Endodermal cell (in vitro differentiated cells): ENCODE measurements around the gene IL13RA1. TPM values are rescaled to one million over a fixed set of nuclear protein-coding genes. Genes with fewer than 3 reads are reported as not detected.
"Not testable (repeated sequence)": the region's sequence is repeated elsewhere in the genome, so short reads cannot be mapped to it uniquely, and the experiment has no call there.

ENCODE experiments used
- DNase-seq: peaks from one replicate; pipeline ENCODE4 v3.0.0-alpha.2; 2017
- H3K27ac ChIP-seq: 2 replicates; pipeline ENCODE4 v1.5.1; 2013; ENCODE audit warnings: mild to moderate bottlenecking, low read depth, low read length, moderate library complexity
- H3K27me3 ChIP-seq: 2 replicates; pipeline ENCODE4 v1.6.1; 2013; ENCODE audit warnings: mild to moderate bottlenecking, low read length, moderate library complexity; ENCODE audit not compliant: insufficient read depth, control insufficient read depth, poor library complexity, severe bottlenecking
- H3K36me3 ChIP-seq: 2 replicates; pipeline ENCODE4 v1.7.0; 2013; ENCODE audit warnings: mild to moderate bottlenecking, low read length, moderate library complexity; ENCODE audit not compliant: control insufficient read depth, insufficient read depth
- H3K4me1 ChIP-seq: one replicate; pipeline ENCODE4 v1.7.0; 2013; ENCODE audit warnings: low read length; ENCODE audit not compliant: control insufficient read depth, insufficient read depth
- H3K4me3 ChIP-seq: 2 replicates; pipeline ENCODE4 v1.5.1; 2013; ENCODE audit warnings: mild to moderate bottlenecking, low read length, moderate library complexity
- H3K9ac ChIP-seq: 2 replicates; pipeline ENCODE4 v1.6.1; 2013; ENCODE audit warnings: mild to moderate bottlenecking, low read length, moderate library complexity; ENCODE audit not compliant: poor library complexity, severe bottlenecking; ENCODE audit errors: extremely low read depth
- H3K9me3 ChIP-seq: 2 replicates; pipeline ENCODE4 v1.6.1; 2013; ENCODE audit warnings: mild to moderate bottlenecking, low read length, moderate library complexity; ENCODE audit not compliant: control insufficient read depth
- H3K27ac Mint-ChIP-seq: 2 replicates; pipeline ENCODE4 v1.8.0; 2020; ENCODE audit warnings: mixed read lengths
- H3K27me3 Mint-ChIP-seq: 2 replicates; pipeline ENCODE4 v1.8.0; 2021; ENCODE audit warnings: mild to moderate bottlenecking, mixed read lengths; ENCODE audit not compliant: insufficient read depth
- H3K36me3 Mint-ChIP-seq: 2 replicates; pipeline ENCODE4 v1.8.0; 2020; ENCODE audit warnings: low read depth, mixed read lengths
- H3K4me1 Mint-ChIP-seq: 2 replicates; pipeline ENCODE4 v1.8.0; 2020; ENCODE audit warnings: mixed read lengths
- H3K4me3 Mint-ChIP-seq: 2 replicates; pipeline ENCODE4 v1.8.0; 2020; ENCODE audit warnings: mild to moderate bottlenecking, moderate library complexity, mixed read lengths
- H3K9me3 Mint-ChIP-seq: 2 replicates; pipeline ENCODE4 v1.8.0; 2020; ENCODE audit warnings: mild to moderate bottlenecking, mixed read lengths
- CTCF ChIP-seq: fragments of 200-600 bp; sonication (generic); conservative IDR thresholded peaks from 2 replicates; pipeline ENCODE4 v1.5.0; 2021; ENCODE audit warnings: antibody characterized with exemption, mild to moderate bottlenecking
- whole genome bisulfite sequencing, 2 experiments: methylation state at CpG; one replicate each; pipeline versions ENCODE4 v1.1.5 to v1.1.7; 2013; ENCODE audit warnings: missing lambda C conversion rate in 2 of 2, mixed read lengths in 1 of 2; ENCODE audit not compliant: insufficient coverage in 1 of 2, insufficient read length in 1 of 2; 5-methylcytosine and 5-hydroxymethylcytosine counted together
- total RNA-seq, 2 donors: library from RNA; stranded (reverse); fragmentation: NEBNext Ultra II Directional in 1 of 2; extraction: Animal tissue kit (Norgen Biotek cat#: 25700) in 1 of 2; gene quantifications; 2 replicates in 1 of 2; 3 replicates in 1 of 2; pipeline ENCODE4 v1.2.1, GENCODE V29; 2021

IL13RA1 gene
- total RNA-seq, 2 donors from 2014 or later: 27.8 to 32.9 TPM

GRCh38 chrX:118706681-118707080, 20.7 kb upstream of the IL13RA1 start:
- H3K4me1 ChIP-seq: no peaks in the 10 kb centered on the region
- Mint-ChIP-seq H3K36me3 (peaks cover 2% of the 10 kb centered on the region), H3K9me3 (peaks cover 60% of the 10 kb centered on the region), H3K27ac (no peak overlapping the region), H3K4me1 (no peaks in the 10 kb centered on the region), H3K4me3 (no peak overlapping the region), H3K27me3 (no peaks in the 10 kb centered on the region)
- H3K27ac ChIP-seq: no peak overlapping the region
- 94% methylated on average over 4 of the region's 4 CpGs; no CpG with 5 or more reads in 1 of the 2 experiments for WGBS, 2 experiments
- H3K9ac ChIP-seq: no peak overlapping the region
- H3K4me3 ChIP-seq: no peak overlapping the region
- no peaks in the 10 kb centered on the region for H3K36me3 ChIP-seq
- DNase-seq: no peak
- TF ChIP-seq CTCF: no peak
- H3K9me3 ChIP-seq: no peaks in the 10 kb centered on the region
- H3K27me3 ChIP-seq: no peaks in the 10 kb centered on the region

- 100% methylated on average over 1 of the region's 1 CpG; no CpG with 5 or more reads in 1 of the 2 experiments for WGBS, 2 experiments
- DNase-seq: no peak
- no peak overlapping the region for H3K4me3 Mint-ChIP-seq
- H3K27me3 Mint-ChIP-seq: no peaks in the 10 kb centered on the region
- H3K27ac Mint-ChIP-seq: no peak overlapping the region
- no peak overlapping the region for H3K27ac ChIP-seq
- H3K4me1 ChIP-seq: no peaks in the 10 kb centered on the region
- no peaks in the 10 kb centered on the region for H3K36me3 ChIP-seq
- TF ChIP-seq CTCF: no peak
- H3K9me3 ChIP-seq: no peaks in the 10 kb centered on the region
- H3K4me1 Mint-ChIP-seq: no peaks in the 10 kb centered on the region
- no peaks in the 10 kb centered on the region for H3K27me3 ChIP-seq
- no peaks in the 10 kb centered on the region for H3K36me3 Mint-ChIP-seq
- no peak overlapping the region for H3K4me3 ChIP-seq
- H3K9me3 Mint-ChIP-seq: peaks cover 51% of the 10 kb centered on the region
- no peak overlapping the region for H3K9ac ChIP-seq
These were observed 12.9 kb upstream of the IL13RA1 start for GRCh38 chrX:118714521-118714920.

GRCh38 chrX:118715917-118716316, 11.5 kb upstream of the IL13RA1 start:
- H3K36me3 ChIP-seq, H3K36me3 Mint-ChIP-seq, H3K27ac Mint-ChIP-seq, H3K4me1 Mint-ChIP-seq, DNase-seq, H3K4me3 Mint-ChIP-seq, H3K9ac ChIP-seq, H3K4me1 ChIP-seq, H3K27ac ChIP-seq, H3K4me3 ChIP-seq, H3K27me3 Mint-ChIP-seq, H3K27me3 ChIP-seq, H3K9me3 ChIP-seq: not testable (repeated sequence)
- H3K9me3 Mint-ChIP-seq: peaks cover 48% of the 10 kb centered on the region
- 86 to 89% methylated on average over 4 to 14 of the region's 14 CpGs for WGBS, 2 experiments

GRCh38 chrX:118716833-118717232, 10.6 kb upstream of the IL13RA1 start:
- not testable (repeated sequence) for H3K27ac Mint-ChIP-seq, H3K4me3 Mint-ChIP-seq

More at GRCh38 chrX:118716833-118717232, 10.6 kb upstream of the IL13RA1 start:
- not testable (repeated sequence) for H3K36me3 ChIP-seq, H3K27me3 Mint-ChIP-seq, H3K4me1 Mint-ChIP-seq, H3K4me3 ChIP-seq, H3K36me3 Mint-ChIP-seq, DNase-seq, H3K9ac ChIP-seq, H3K4me1 ChIP-seq, H3K27me3 ChIP-seq, H3K27ac ChIP-seq, H3K9me3 ChIP-seq
- H3K9me3 Mint-ChIP-seq: peaks cover 43% of the 10 kb centered on the region
- 94% methylated on average over 22 of the region's 28 CpGs; no CpG with 5 or more reads in 1 of the 2 experiments for WGBS, 2 experiments
